Hematopoietic multipotent progenitor cell treated with erythropoietin and hydrocortisone succinate and interleukin-3 and kit ligand, for 8 days (in vitro differentiated cells): ENCODE data around the gene KLHL30.

ENCODE experiments used
- DNase-seq: peaks from one replicate; pipeline ENCODE4 v3.0.0-alpha.2; 2015

The KLHL30 gene

GRCh38 chr2:238131761-238132462 is 6.6 kb upstream of the KLHL30 start:
- no peak for DNase-seq

GRCh38 chr2:238132463-238133450 is 5.7 kb upstream of the KLHL30 start:
- no peak for DNase-seq

GRCh38 chr2:238133499-238134392 is 4.7 kb upstream of the KLHL30 start:
- no peak for DNase-seq

- DNase-seq: no peak
These were observed 4.1 kb upstream of the KLHL30 start for GRCh38 chr2:238134393-238134785.

GRCh38 chr2:238135601-238136150 is 2.8 kb upstream of the KLHL30 start:
- DNase-seq: no peak

GRCh38 chr2:238136820-238137537 is 1.5 kb upstream of the KLHL30 start:
- DNase-seq: no peak

- no peak for DNase-seq
These were observed 583 bp upstream of the KLHL30 start for GRCh38 chr2:238137885-238138284.

- DNase-seq: peak; percentile 30
These were observed 950 bp downstream of the KLHL30 start for GRCh38 chr2:238139196-238140039.

- no peak for DNase-seq
These were observed 1.6 kb downstream of the KLHL30 start for GRCh38 chr2:238140040-238140439.

GRCh38 chr2:238140721-238141540 is 2.5 kb downstream of the KLHL30 start:
- DNase-seq: no peak

GRCh38 chr2:238141541-238142318 is 3.3 kb downstream of the KLHL30 start:
- DNase-seq: peak; percentile 86

- DNase-seq: no peak
These were observed 4.1 kb downstream of the KLHL30 start for GRCh38 chr2:238142382-238143205.

GRCh38 chr2:238143239-238143951 is 4.9 kb downstream of the KLHL30 start:
- DNase-seq: no peak

- DNase-seq: no peak
These were observed 5.8 kb downstream of the KLHL30 start for GRCh38 chr2:238144262-238144661.

GRCh38 chr2:238145046-238145445 is 6.6 kb downstream of the KLHL30 start:
- DNase-seq: no peak

- DNase-seq: no peak
These were observed 7.4 kb downstream of the KLHL30 start for GRCh38 chr2:238145851-238146250.

- no peak for DNase-seq
These were observed 8.5 kb downstream of the KLHL30 start for GRCh38 chr2:238146884-238147544.
